Endodermal cell (in vitro differentiated cells): ENCODE measurements around the gene FARSA. TPM values are rescaled to one million over a fixed set of nuclear protein-coding genes. Genes with fewer than 3 reads are reported as not detected.

Source experiments
- DNase-seq: peaks from one replicate; pipeline ENCODE4 v3.0.0-alpha.2; 2017
- H3K27ac ChIP-seq: 2 replicates; pipeline ENCODE4 v1.5.1; 2013; ENCODE audit warnings: mild to moderate bottlenecking, low read depth, low read length, moderate library complexity
- H3K27me3 ChIP-seq: 2 replicates; pipeline ENCODE4 v1.6.1; 2013; ENCODE audit warnings: mild to moderate bottlenecking, low read length, moderate library complexity; ENCODE audit not compliant: insufficient read depth, control insufficient read depth, poor library complexity, severe bottlenecking
- H3K36me3 ChIP-seq: 2 replicates; pipeline ENCODE4 v1.7.0; 2013; ENCODE audit warnings: mild to moderate bottlenecking, low read length, moderate library complexity; ENCODE audit not compliant: control insufficient read depth, insufficient read depth
- H3K4me1 ChIP-seq: one replicate; pipeline ENCODE4 v1.7.0; 2013; ENCODE audit warnings: low read length; ENCODE audit not compliant: control insufficient read depth, insufficient read depth
- H3K4me3 ChIP-seq: 2 replicates; pipeline ENCODE4 v1.5.1; 2013; ENCODE audit warnings: mild to moderate bottlenecking, low read length, moderate library complexity
- H3K9ac ChIP-seq: 2 replicates; pipeline ENCODE4 v1.6.1; 2013; ENCODE audit warnings: mild to moderate bottlenecking, low read length, moderate library complexity; ENCODE audit not compliant: poor library complexity, severe bottlenecking; ENCODE audit errors: extremely low read depth
- H3K9me3 ChIP-seq: 2 replicates; pipeline ENCODE4 v1.6.1; 2013; ENCODE audit warnings: mild to moderate bottlenecking, low read length, moderate library complexity; ENCODE audit not compliant: control insufficient read depth
- H3K27ac Mint-ChIP-seq: 2 replicates; pipeline ENCODE4 v1.8.0; 2020; ENCODE audit warnings: mixed read lengths
- H3K27me3 Mint-ChIP-seq: 2 replicates; pipeline ENCODE4 v1.8.0; 2021; ENCODE audit warnings: mild to moderate bottlenecking, mixed read lengths; ENCODE audit not compliant: insufficient read depth
- H3K36me3 Mint-ChIP-seq: 2 replicates; pipeline ENCODE4 v1.8.0; 2020; ENCODE audit warnings: low read depth, mixed read lengths
- H3K4me1 Mint-ChIP-seq: 2 replicates; pipeline ENCODE4 v1.8.0; 2020; ENCODE audit warnings: mixed read lengths
- H3K4me3 Mint-ChIP-seq: 2 replicates; pipeline ENCODE4 v1.8.0; 2020; ENCODE audit warnings: mild to moderate bottlenecking, moderate library complexity, mixed read lengths
- H3K9me3 Mint-ChIP-seq: 2 replicates; pipeline ENCODE4 v1.8.0; 2020; ENCODE audit warnings: mild to moderate bottlenecking, mixed read lengths
- CTCF ChIP-seq: fragments of 200-600 bp; sonication (generic); conservative IDR thresholded peaks from 2 replicates; pipeline ENCODE4 v1.5.0; 2021; ENCODE audit warnings: antibody characterized with exemption, mild to moderate bottlenecking
- WGBS, 2 experiments: methylation state at CpG; one replicate each; pipeline versions ENCODE4 v1.1.5 to v1.1.7; 2013; ENCODE audit warnings: missing lambda C conversion rate in 2 of 2, mixed read lengths in 1 of 2; ENCODE audit not compliant: insufficient coverage in 1 of 2, insufficient read length in 1 of 2; 5-methylcytosine and 5-hydroxymethylcytosine counted together
- total RNA-seq, 2 donors: library from RNA; stranded (reverse); fragmentation: NEBNext Ultra II Directional in 1 of 2; extraction: Animal tissue kit (Norgen Biotek cat#: 25700) in 1 of 2; gene quantifications; 2 replicates in 1 of 2; 3 replicates in 1 of 2; pipeline ENCODE4 v1.2.1, GENCODE V29; 2021

The FARSA gene
- total RNA-seq, 2 donors from 2014 or later, result 65.1 to 70.8 TPM

GRCh38 chr19:12888006-12888603 is 45.4 kb downstream of the FARSA start:
- H3K27me3 ChIP-seq, result peaks cover 37% of the 10 kb centered on the region
- peaks cover 18% of the 10 kb centered on the region for H3K9me3 ChIP-seq
- peaks cover 14% of the 10 kb centered on the region for H3K4me1 Mint-ChIP-seq
- H3K27me3 Mint-ChIP-seq, result peaks cover 29% of the 10 kb centered on the region
- DNase-seq, result no peak
- H3K27ac ChIP-seq, result no peak overlapping the region
- no peak for TF ChIP-seq CTCF
- no peak overlapping the region for H3K9ac ChIP-seq
- 71 to 77% methylated on average over 5 of the region's 5 CpGs for WGBS, 2 experiments
- no peak overlapping the region for H3K4me3 ChIP-seq
- H3K36me3 ChIP-seq, result peaks cover 1% of the 10 kb centered on the region
- H3K27ac Mint-ChIP-seq, result no peak overlapping the region
- no peak overlapping the region for H3K4me3 Mint-ChIP-seq
- peaks cover under 1% of the 10 kb centered on the region for H3K36me3 Mint-ChIP-seq
- H3K9me3 Mint-ChIP-seq, result peaks cover 21% of the 10 kb centered on the region
- H3K4me1 ChIP-seq, result no peaks in the 10 kb centered on the region

GRCh38 chr19:12886969-12887747 is 46.4 kb downstream of the FARSA start, which contains the start of gene KLF1:
Gene KLF1 (minus strand): TSS chr19:12887201. CDS start chr19:12887140, 61 bp downstream.
- Mint-ChIP-seq H3K4me3 (peak within 1 kb of the TSS; percentile 71), H3K27me3 (peaks cover 38% of the 10 kb centered on the region), H3K4me1 (peaks cover 14% of the 10 kb centered on the region), H3K36me3 (no peaks in the 10 kb centered on the region), H3K9me3 (peaks cover 26% of the 10 kb centered on the region), H3K27ac (peak within 1 kb of the TSS; percentile 26)
- TF ChIP-seq CTCF, result no peak
- DNase-seq, result no peak
- H3K36me3 ChIP-seq, result no peaks in the 10 kb centered on the region
- H3K4me3 ChIP-seq, result peak within 1 kb of the TSS; percentile 77
- H3K9me3 ChIP-seq, result peaks cover 18% of the 10 kb centered on the region
- H3K27me3 ChIP-seq, result peaks cover 37% of the 10 kb centered on the region
- H3K27ac ChIP-seq, result no peak within 1 kb of the TSS
- H3K9ac ChIP-seq, result peak within 1 kb of the TSS; percentile 20
- WGBS, 2 experiments, result 68 to 81% methylated on average over 4 to 17 of the region's 17 CpGs
- H3K4me1 ChIP-seq, result no peaks in the 10 kb centered on the region

DNA sequence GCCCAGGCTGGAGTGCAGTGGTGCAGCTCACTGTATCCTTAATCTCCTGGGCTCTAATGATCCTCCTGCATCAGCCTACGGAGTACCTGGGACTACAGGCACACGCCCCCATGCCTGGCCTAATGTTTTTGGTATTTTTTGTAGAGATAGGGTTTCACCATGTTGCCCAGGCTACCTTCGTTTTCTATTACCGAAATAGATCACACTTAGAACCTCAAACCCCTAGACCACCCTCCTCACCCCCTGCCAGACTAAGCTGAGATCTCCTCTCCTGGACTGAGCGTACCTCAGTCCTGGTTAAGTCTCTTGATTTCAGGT is 46.9 kb downstream of the FARSA start:
- WGBS, 2 experiments, result 80 to 90% methylated on average over 3 to 5 of the region's 5 CpGs
- Mint-ChIP-seq H3K27me3 (peaks cover 38% of the 10 kb centered on the region), H3K4me3 (peak overlapping the region; percentile 71), H3K36me3 (no peaks in the 10 kb centered on the region), H3K9me3 (peaks cover 26% of the 10 kb centered on the region), H3K27ac (peak overlapping the region; percentile 26), H3K4me1 (peaks cover 10% of the 10 kb centered on the region)
- Histone ChIP-seq H3K9ac (no peak overlapping the region), H3K9me3 (peaks cover 18% of the 10 kb centered on the region), H3K27ac (no peak overlapping the region), H3K4me1 (no peaks in the 10 kb centered on the region), H3K27me3 (peaks cover 37% of the 10 kb centered on the region), H3K4me3 (no peak overlapping the region), H3K36me3 (no peaks in the 10 kb centered on the region)
- no peak for DNase-seq
- TF ChIP-seq CTCF, result no peak
